Activated naive CD8-positive, alpha-beta T cell (primary cell): ENCODE results near the gene CCR6.
A peak's percentile ranks its signal among the peaks of the same experiment; 100 is the strongest.

Source experiments
- H3K27ac Mint-ChIP-seq: one replicate; pipeline ENCODE4 v1.8.0; 2021; ENCODE audit warnings: mixed read lengths
- H3K27me3 Mint-ChIP-seq: one replicate; pipeline ENCODE4 v1.8.0; 2021; ENCODE audit warnings: mixed read lengths
- H3K36me3 Mint-ChIP-seq: one replicate; pipeline ENCODE4 v1.8.0; 2021; ENCODE audit warnings: mixed read lengths
- H3K4me1 Mint-ChIP-seq: one replicate; pipeline ENCODE4 v1.8.0; 2021; ENCODE audit warnings: low read depth, mixed read lengths
- H3K4me3 Mint-ChIP-seq: one replicate; pipeline ENCODE4 v1.8.0; 2021; ENCODE audit warnings: mild to moderate bottlenecking, mixed read lengths
- H3K9me3 Mint-ChIP-seq: one replicate; pipeline ENCODE4 v1.8.0; 2021; ENCODE audit warnings: low read depth, mixed read lengths

CCR6 gene

DNA sequence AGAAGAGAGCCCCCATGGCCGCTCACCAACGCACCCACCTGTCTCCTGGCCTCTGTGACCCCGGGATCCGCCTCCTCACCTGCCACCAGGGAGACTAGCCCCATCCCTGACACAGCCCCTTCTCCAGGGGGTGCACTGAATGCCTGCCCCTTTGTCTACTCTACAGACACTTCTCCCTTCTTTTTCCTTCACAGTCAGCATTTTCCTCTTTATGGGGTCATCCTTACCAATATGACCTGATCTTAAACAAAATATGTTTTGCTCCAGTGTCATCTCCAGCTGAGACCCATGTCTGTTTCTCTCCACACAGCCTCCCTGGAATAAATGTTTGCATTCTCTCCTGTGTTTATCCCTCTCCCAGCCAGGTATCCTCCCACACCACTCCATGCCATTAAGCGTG lies 14.6 kb upstream of the CCR6 start:
- H3K36me3 Mint-ChIP-seq, result no peaks in the 10 kb centered on the region
- no peaks in the 10 kb centered on the region for H3K27me3 Mint-ChIP-seq
- no peak overlapping the region for H3K27ac Mint-ChIP-seq
- peaks cover 2% of the 10 kb centered on the region for H3K4me1 Mint-ChIP-seq
- no peaks in the 10 kb centered on the region for H3K9me3 Mint-ChIP-seq
- no peak overlapping the region for H3K4me3 Mint-ChIP-seq

DNA sequence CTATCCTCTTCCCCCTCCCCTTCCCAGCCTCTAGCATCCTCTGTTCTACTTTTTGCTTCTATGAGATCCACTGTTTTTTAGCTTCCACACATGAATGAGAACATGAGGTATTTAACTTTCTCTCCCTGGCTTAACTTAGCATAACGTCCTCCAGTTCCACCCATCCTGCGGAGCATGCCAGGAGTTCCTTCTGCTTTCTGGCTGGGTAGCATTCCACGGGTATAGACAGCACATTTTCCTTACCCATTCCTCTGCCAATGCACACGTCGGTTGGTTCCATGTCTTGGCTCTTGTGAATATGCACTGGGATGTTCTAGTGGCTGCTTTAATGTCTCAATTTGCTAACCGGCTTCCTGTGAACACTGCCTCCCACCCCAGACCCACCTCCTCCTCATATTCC lies 13.2 kb upstream of the CCR6 start:
- H3K27ac Mint-ChIP-seq, result no peak overlapping the region
- H3K36me3 Mint-ChIP-seq, result no peaks in the 10 kb centered on the region
- H3K9me3 Mint-ChIP-seq, result no peaks in the 10 kb centered on the region
- no peak overlapping the region for H3K4me3 Mint-ChIP-seq
- H3K27me3 Mint-ChIP-seq, result no peaks in the 10 kb centered on the region
- no peaks in the 10 kb centered on the region for H3K4me1 Mint-ChIP-seq

DNA sequence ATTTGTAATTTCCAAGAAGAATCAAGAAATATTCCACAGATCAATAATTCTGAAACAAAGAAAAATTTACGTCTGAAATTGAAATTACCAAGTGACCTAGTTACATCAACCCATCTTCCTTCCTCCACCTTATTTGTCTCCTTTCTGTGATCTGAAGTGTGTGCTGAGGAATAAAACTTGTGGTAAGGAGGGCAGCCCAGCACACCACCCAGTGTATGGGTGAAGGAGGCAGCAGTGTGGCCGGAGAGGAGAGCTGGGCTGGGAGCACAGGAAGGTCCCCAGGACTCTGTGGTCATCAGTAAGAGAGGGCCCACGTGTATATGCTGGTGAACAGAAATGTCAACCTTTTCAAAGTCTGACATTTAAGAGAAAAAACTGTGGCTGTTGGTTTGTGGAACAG lies 11.3 kb upstream of the CCR6 start:
- no peaks in the 10 kb centered on the region for H3K9me3 Mint-ChIP-seq
- no peak overlapping the region for H3K27ac Mint-ChIP-seq
- no peak overlapping the region for H3K4me3 Mint-ChIP-seq
- no peaks in the 10 kb centered on the region for H3K4me1 Mint-ChIP-seq
- H3K27me3 Mint-ChIP-seq, result no peaks in the 10 kb centered on the region
- H3K36me3 Mint-ChIP-seq, result no peaks in the 10 kb centered on the region

DNA sequence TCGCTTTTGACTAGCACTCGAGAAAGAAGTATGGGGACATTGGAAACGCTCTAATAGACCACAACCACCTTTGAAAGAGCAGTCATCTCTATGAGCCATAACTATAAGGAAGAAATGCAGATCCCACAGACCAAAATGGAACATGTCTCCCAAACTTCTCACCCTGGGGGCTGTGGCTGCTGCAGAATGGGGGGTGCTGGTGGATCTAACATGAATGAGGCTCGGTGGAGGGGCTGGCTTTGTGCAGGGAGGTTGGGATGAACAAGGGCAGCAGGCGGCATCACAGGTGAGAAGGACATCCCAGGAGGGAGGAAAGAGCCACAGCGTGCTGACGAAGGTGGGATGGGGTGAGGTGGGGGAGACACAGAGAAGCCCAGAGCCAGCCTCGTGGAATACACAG lies 10.5 kb upstream of the CCR6 start:
- H3K36me3 Mint-ChIP-seq, result no peaks in the 10 kb centered on the region
- H3K27ac Mint-ChIP-seq, result no peak overlapping the region
- H3K4me1 Mint-ChIP-seq, result no peaks in the 10 kb centered on the region
- no peak overlapping the region for H3K4me3 Mint-ChIP-seq
- H3K9me3 Mint-ChIP-seq, result no peaks in the 10 kb centered on the region
- no peaks in the 10 kb centered on the region for H3K27me3 Mint-ChIP-seq

DNA sequence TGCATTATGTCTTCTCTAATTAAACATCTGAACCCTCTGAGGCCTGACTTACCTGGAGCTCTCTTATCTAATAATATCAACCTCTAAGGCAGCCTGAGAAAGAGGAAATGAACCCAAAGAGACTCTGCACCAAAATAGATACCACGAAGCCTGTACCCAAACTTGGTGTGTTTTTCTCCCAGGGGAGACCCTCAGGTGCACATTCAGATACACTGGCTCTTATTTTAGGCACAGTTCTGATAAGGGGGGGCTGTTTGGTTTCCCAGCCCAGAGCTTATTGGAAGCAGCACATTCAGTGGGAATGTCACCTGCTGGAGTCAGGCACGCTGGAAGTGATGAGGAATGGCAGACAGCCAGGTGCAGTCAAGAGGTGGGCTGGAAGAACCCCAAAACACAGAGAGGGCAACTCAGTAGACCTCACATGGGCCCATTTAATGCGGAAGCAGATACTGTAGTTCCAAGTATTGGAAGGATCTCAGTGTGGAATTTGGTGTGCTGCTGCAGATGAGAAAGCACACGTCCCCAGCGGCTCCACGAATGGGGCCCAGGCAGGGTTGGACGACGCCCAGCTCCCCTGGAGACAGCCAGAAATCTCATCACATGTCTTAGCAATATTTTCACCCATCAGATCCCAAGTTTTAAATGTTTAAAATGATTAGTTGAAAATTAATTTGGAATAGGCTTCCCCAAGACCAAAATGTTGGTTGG lies 9.7 kb upstream of the CCR6 start:
- Mint-ChIP-seq H3K36me3 (no peaks in the 10 kb centered on the region), H3K9me3 (no peaks in the 10 kb centered on the region), H3K4me1 (no peaks in the 10 kb centered on the region), H3K27me3 (no peaks in the 10 kb centered on the region), H3K27ac (no peak overlapping the region), H3K4me3 (no peak overlapping the region)

DNA sequence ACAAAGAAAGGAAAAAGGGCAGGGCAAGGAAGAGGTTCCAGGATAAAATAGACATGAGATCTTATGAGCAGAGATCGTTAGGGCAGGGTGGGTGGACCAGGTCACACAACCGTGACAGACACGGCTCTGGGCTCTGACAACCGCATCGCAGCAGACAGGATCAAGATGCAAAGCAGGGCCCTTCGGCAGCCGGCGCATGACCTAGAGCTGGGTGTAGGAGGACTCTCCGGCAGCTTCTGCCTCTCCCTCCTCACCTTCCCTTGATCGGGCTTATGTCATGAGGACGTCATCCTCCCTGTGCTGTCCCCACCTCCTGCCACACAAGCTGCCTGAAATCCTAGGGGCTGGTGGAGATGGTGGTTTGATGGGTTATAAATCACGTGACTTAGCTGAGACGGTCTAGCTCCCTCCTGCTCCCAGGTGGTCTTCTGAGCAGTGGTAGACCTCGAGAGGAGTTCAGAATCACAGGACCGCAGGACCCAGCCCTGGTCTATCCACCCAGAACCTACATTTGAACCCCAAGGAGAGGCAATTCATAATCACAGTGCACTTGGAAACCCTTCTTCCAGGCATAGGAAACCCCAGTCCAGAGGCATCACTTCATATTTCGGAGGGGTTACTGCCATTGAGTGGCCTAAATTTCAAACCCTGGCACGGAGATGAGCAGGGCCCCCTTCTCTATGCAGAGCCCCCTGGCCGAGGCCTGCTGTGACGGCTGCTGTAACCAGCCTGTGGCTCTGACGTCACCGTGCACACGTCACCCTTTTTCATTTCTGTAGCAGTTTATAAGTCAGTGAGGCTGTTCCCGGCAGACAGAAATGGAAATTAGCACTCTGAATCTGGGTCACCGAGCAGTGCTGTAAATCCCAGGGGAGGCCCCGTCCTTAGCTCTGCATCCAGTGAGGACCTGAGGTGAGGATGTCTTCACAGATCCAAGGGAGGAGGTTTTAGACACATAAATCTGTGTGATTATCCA lies 8.7 kb upstream of the CCR6 start:
- Mint-ChIP-seq H3K9me3 (no peaks in the 10 kb centered on the region), H3K4me3 (no peak overlapping the region), H3K27ac (no peak overlapping the region)

DNA sequence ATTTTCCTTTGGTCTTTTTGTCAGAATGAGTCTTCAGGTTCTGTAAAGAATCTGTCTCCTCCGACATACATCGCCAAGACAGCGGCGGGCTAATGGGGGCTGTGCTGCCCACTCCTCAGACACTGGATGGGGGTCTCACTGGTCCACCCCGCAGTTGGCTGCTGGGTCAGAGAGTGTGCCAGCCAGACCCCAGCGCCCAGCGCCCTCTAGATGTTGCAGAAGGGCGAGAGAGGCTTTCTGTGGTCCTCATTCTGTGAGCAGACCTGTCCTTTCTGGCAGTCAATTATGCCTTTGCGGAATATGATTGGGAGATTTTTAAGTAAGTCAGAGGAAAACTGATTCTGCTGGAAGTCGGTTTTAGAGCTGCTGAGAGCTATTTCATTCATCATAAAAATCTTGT lies 7.8 kb upstream of the CCR6 start:
- Mint-ChIP-seq H3K36me3 (no peaks in the 10 kb centered on the region), H3K27me3 (no peaks in the 10 kb centered on the region), H3K9me3 (no peaks in the 10 kb centered on the region), H3K4me3 (no peak overlapping the region), H3K27ac (no peak overlapping the region), H3K4me1 (peaks cover 14% of the 10 kb centered on the region)

More for the DNA sequence above, 8.7 kb upstream of the CCR6 start:
- Mint-ChIP-seq H3K36me3 (no peaks in the 10 kb centered on the region), H3K4me1 (peaks cover 5% of the 10 kb centered on the region), H3K27me3 (no peaks in the 10 kb centered on the region)

DNA sequence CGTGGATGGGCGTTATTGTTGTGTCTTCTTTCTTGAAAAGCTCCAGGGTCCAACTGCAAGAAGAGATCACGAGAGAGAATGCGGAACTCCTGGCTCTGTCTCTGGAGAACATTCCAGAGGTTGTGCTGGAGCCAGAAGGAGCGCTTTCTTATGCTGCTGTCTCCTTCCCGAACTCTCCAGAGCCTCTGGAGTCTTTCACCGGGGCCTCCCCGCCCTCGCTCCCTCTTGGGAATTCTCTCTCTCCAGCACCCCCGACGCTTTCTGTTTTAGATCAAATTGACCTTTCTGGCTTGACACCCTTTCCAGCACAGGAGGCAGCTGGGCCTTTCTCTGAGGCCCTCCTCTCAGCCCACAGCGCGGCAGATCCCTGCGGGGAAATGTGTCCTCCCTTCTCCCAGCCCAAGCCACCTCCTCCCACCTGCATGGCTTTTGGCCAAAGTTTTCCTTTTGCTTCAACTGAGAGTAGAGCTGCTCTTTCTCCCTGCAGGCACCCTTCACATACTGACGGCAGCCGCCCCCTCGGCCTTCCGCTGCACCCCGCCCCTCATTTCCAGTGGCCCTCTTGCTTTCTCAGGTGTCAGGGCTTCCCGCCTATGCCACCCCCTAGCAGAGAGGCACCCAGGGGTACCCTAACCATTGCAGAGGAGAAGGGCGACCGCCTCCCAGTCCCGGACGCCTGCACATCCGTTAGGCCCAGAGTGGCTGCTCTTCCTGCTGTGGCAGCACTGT lies 6.6 kb upstream of the CCR6 start:
- H3K4me3 Mint-ChIP-seq, result no peak overlapping the region

DNA sequence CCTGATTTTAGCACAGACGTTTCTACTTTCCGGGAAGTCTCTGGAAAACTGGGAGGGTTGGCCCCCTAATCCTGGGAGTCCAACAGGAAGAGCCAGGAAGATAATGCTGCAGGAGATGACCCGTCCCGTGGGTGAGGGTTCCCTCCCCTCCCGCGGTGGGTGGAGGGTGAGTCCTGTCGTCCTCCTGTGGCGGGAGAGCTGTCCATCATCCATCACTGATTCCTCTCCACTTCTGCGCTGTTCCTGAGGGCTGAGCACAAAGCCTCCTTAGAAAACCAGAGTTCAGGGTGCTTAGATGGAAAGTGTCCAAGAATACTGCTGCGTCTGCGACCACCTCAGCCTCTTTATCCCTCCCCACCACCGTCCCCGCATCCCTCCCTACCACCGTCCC lies 6.1 kb upstream of the CCR6 start:
- peaks cover 21% of the 10 kb centered on the region for H3K4me1 Mint-ChIP-seq
- no peak overlapping the region for H3K4me3 Mint-ChIP-seq
- no peaks in the 10 kb centered on the region for H3K9me3 Mint-ChIP-seq
- no peaks in the 10 kb centered on the region for H3K27me3 Mint-ChIP-seq
- no peaks in the 10 kb centered on the region for H3K36me3 Mint-ChIP-seq
- no peak overlapping the region for H3K27ac Mint-ChIP-seq

More for the DNA sequence above, 6.6 kb upstream of the CCR6 start:
- Mint-ChIP-seq H3K4me1 (peaks cover 21% of the 10 kb centered on the region), H3K27ac (no peak overlapping the region), H3K27me3 (no peaks in the 10 kb centered on the region), H3K36me3 (no peaks in the 10 kb centered on the region), H3K9me3 (no peaks in the 10 kb centered on the region)

DNA sequence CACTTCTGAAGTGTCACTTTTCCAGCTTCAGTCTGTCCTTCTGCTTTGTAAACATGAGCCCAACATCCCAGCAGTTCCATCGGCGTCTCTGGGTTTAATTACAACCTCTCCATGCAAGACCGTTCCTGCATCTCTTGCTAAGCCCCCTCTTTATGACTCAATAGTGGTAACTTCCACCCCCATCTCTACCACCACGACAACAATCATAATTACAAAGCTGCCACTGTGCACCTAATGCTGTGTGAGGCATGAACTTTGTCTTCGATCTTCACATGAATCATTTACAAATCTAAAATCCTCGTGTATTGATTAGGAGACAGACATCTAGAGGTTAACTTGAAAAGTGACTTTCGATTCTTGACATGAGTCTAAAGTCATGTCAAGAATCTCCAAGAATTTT lies 4.9 kb upstream of the CCR6 start:
- H3K27me3 Mint-ChIP-seq, result no peaks in the 10 kb centered on the region
- peaks cover 21% of the 10 kb centered on the region for H3K4me1 Mint-ChIP-seq
- H3K27ac Mint-ChIP-seq, result no peak overlapping the region
- H3K9me3 Mint-ChIP-seq, result no peaks in the 10 kb centered on the region
- no peak overlapping the region for H3K4me3 Mint-ChIP-seq
- no peaks in the 10 kb centered on the region for H3K36me3 Mint-ChIP-seq

DNA sequence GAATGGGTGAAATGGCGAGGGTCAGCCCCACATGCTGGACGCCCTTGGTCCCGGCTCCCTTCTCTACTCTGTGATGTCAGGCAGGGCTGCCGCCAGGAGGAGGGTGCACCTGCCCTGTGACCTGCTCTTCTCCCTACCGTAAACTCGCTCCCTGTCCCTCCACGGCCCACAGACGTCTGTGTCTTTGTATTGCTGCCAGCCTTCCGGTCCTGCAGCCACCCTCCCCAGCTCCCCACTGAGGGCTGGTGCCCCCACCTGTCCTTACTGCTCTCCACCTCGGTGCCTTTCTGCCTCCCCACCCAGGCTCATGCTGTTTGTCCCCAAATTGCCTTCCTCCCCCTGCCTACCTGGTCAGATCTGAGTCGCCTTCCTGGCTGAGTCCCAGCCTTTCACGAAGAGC lies 4.1 kb upstream of the CCR6 start:
- H3K4me1 Mint-ChIP-seq, result peaks cover 21% of the 10 kb centered on the region
- no peaks in the 10 kb centered on the region for H3K27me3 Mint-ChIP-seq
- H3K9me3 Mint-ChIP-seq, result no peaks in the 10 kb centered on the region
- no peak overlapping the region for H3K27ac Mint-ChIP-seq
- no peak overlapping the region for H3K4me3 Mint-ChIP-seq
- H3K36me3 Mint-ChIP-seq, result no peaks in the 10 kb centered on the region

DNA sequence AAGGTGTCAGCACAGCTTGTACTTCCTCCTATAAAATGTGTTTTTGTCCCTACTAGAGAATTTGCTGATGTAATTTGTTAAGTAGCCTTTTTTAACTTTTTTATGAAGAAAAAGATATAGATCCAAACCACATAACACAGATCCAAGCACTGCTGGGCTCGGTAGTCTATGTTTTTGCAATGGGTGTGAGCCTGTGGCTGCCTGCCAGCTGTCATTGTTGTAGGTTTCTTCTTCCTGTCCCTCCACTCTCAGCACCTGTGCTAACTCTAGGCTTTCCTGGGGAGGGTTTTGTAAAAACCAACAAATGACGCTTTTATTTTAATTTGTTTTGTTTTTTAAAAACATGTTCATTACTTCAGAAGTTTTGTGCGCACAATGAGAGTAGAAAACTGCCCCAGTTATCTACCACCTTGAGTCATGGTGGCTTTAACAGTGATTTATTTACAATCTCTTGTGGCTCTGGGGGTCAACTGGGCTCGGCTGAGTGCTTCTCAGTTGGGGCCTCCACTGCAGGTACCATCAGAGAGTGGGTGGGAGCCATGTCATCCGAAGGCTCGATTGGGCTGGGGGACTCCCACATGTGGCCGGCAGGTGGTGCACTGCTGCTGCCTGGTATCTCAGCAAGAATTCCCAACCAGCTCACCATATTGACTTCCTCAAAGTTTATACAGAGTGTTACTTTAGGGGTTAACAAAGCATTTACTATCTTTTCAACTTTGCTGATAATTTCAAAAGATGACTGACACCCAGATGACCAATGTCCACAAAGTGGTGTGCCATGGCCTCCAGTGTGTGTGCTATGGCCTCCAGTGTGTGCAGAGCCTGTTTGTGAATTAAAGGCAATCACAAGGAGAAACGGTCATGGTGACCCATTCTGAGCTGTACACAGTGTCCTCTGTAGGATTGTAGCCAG lies 3.0 kb upstream of the CCR6 start:
- no peak overlapping the region for H3K4me3 Mint-ChIP-seq
- peak overlapping the region; percentile 10 for H3K27ac Mint-ChIP-seq
- H3K27me3 Mint-ChIP-seq, result no peaks in the 10 kb centered on the region
- H3K4me1 Mint-ChIP-seq, result peaks cover 21% of the 10 kb centered on the region
- H3K9me3 Mint-ChIP-seq, result no peaks in the 10 kb centered on the region
- H3K36me3 Mint-ChIP-seq, result no peaks in the 10 kb centered on the region

DNA sequence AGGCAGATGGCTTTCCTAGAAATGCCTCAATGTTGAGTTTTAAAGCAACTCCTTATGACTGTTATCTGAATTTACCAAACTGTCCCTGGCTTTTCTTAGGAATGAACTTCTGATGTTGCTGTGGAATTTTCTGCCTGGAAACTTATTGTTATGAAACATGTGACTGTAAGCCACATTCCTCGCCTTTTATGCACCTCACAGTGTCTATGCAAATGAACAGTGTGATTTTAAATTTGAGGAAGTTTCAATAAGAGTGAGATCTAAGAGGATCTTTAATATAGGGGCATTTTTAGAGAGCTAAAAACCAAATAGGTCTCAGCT lies 2.4 kb upstream of the CCR6 start:
- no peaks in the 10 kb centered on the region for H3K9me3 Mint-ChIP-seq
- peaks cover 21% of the 10 kb centered on the region for H3K4me1 Mint-ChIP-seq
- no peaks in the 10 kb centered on the region for H3K27me3 Mint-ChIP-seq
- H3K4me3 Mint-ChIP-seq, result no peak overlapping the region
- no peak overlapping the region for H3K27ac Mint-ChIP-seq
- H3K36me3 Mint-ChIP-seq, result no peaks in the 10 kb centered on the region

DNA sequence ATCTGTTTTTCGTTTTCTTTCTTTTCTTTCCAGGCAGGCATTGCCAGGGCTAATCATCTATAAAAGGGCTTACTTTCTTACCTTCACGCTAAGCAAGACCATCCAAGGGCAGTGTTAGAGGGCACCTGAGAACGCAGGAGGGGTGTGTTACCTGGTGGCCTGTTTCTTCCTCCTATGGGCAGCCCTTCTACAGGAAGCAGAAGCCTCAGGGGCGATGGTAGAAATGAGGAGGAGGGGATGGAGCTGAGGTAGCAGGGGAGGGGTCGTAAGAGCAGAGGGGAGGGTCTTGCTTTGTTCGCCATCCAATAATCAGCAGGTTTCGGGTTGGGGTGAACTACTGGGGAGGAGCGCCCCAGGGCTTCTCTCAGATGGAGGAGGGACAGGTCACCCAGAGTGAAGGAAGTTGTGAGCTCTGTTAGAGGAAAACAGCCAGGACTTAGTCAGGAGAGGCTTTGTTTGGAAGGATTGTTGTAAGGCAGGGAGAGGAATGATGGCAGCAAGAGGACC lies 1.5 kb upstream of the CCR6 start:
- H3K27me3 Mint-ChIP-seq, result no peaks in the 10 kb centered on the region
- no peak overlapping the region for H3K27ac Mint-ChIP-seq
- no peaks in the 10 kb centered on the region for H3K9me3 Mint-ChIP-seq
- peaks cover 21% of the 10 kb centered on the region for H3K4me1 Mint-ChIP-seq
- no peak overlapping the region for H3K4me3 Mint-ChIP-seq
- no peaks in the 10 kb centered on the region for H3K36me3 Mint-ChIP-seq
